Mesenchymal stem cell (in vitro differentiated cells and primary cell): ENCODE data around the gene NT5C3A.
"Not testable (repeated sequence)": the region's sequence is repeated elsewhere in the genome, so short reads cannot be mapped to it uniquely, and the experiment has no call there.

Source experiments
- DNase-seq: peaks from one replicate; pipeline ENCODE4 v3.0.0-alpha.2; 2013
- H2AFZ ChIP-seq: one replicate; pipeline ENCODE4 v1.6.1; 2013; ENCODE audit warnings: low read depth, mild to moderate bottlenecking, control low read depth, inconsistent platforms, low read length, moderate library complexity
- H2AK5ac ChIP-seq: 2 replicates; pipeline ENCODE4 v1.6.1; 2013; ENCODE audit warnings: low read length, moderate library complexity, mild to moderate bottlenecking, inconsistent platforms; ENCODE audit not compliant: severe bottlenecking
- H2BK120ac ChIP-seq: one replicate; pipeline ENCODE4 v1.6.1; 2013; ENCODE audit warnings: low read depth, mild to moderate bottlenecking, inconsistent platforms, low read length, moderate library complexity
- H2BK12ac ChIP-seq, 2 experiments: one replicate each; pipeline ENCODE4 v1.6.1; 2013; ENCODE audit warnings: inconsistent platforms in 2 of 2, low read length in 2 of 2, mild to moderate bottlenecking in 2 of 2, moderate library complexity in 2 of 2, control low read depth in 1 of 2
- H2BK15ac ChIP-seq: one replicate; pipeline ENCODE4 v1.6.1; 2013; ENCODE audit warnings: mild to moderate bottlenecking, low read depth, inconsistent platforms; ENCODE audit not compliant: poor library complexity, severe bottlenecking
- H2BK5ac ChIP-seq: 2 replicates; pipeline ENCODE4 v1.6.1; 2013; ENCODE audit warnings: low read depth, mild to moderate bottlenecking, low read length, control low read depth, inconsistent platforms; ENCODE audit not compliant: poor library complexity, severe bottlenecking
- H3K14ac ChIP-seq, 2 experiments: one replicate each; pipeline ENCODE4 v1.6.1; 2013; ENCODE audit warnings: inconsistent platforms in 2 of 2, low read length in 2 of 2, control low read depth in 1 of 2, mild to moderate bottlenecking in 1 of 2, moderate library complexity in 1 of 2
- H3K18ac ChIP-seq, 2 experiments: one replicate each; pipeline ENCODE4 v1.6.1; 2013; ENCODE audit warnings: inconsistent platforms in 2 of 2, low read length in 2 of 2, control low read depth in 1 of 2, low read depth in 1 of 2, mild to moderate bottlenecking in 1 of 2
- H3K23ac ChIP-seq, 2 experiments: one replicate each; pipeline ENCODE4 v1.6.1; 2013; ENCODE audit warnings: inconsistent platforms in 2 of 2, low read length in 2 of 2, mild to moderate bottlenecking in 2 of 2, moderate library complexity in 2 of 2, control low read depth in 1 of 2
- H3K27ac ChIP-seq: 2 replicates; pipeline ENCODE4 v1.5.1; 2013; ENCODE audit warnings: mild to moderate bottlenecking, moderate library complexity, low read length, control low read depth, inconsistent platforms; ENCODE audit not compliant: poor library complexity, severe bottlenecking
- H3K27me3 ChIP-seq, 2 experiments: 2 replicates each; pipeline versions ENCODE4 v1.6.1 to v1.7.0; 2013; ENCODE audit warnings: low read length in 2 of 2, mild to moderate bottlenecking in 2 of 2, moderate library complexity in 2 of 2, control low read depth in 1 of 2, inconsistent platforms in 1 of 2; ENCODE audit not compliant: control insufficient read depth in 1 of 2, insufficient read depth in 1 of 2
- H3K36me3 ChIP-seq, 2 experiments: 2 replicates each; pipeline versions ENCODE4 v1.6.1 to v1.7.0; 2013; ENCODE audit warnings: low read length in 2 of 2, control low read depth in 1 of 2, inconsistent platforms in 1 of 2, low read depth in 1 of 2, mild to moderate bottlenecking in 1 of 2; ENCODE audit not compliant: insufficient read depth in 2 of 2, control insufficient read depth in 1 of 2
- H3K4ac ChIP-seq, 2 experiments: one replicate each; pipeline ENCODE4 v1.6.1; 2013; ENCODE audit warnings: inconsistent platforms in 2 of 2, low read length in 2 of 2, mild to moderate bottlenecking in 2 of 2, moderate library complexity in 2 of 2, control low read depth in 1 of 2, low read depth in 1 of 2
- H3K4me1 ChIP-seq: 2 replicates; pipeline ENCODE4 v1.6.1; 2013; ENCODE audit warnings: low read depth, low read length, control low read depth; ENCODE audit not compliant: control insufficient read depth, insufficient read depth
- H3K4me2 ChIP-seq: 2 replicates; pipeline ENCODE4 v1.6.1; 2013; ENCODE audit warnings: low read length, mild to moderate bottlenecking, inconsistent platforms; ENCODE audit not compliant: poor library complexity, severe bottlenecking
- H3K4me3 ChIP-seq, 2 experiments: 2 replicates each; pipeline versions ENCODE4 v1.5.1 to v1.7.0; 2013; ENCODE audit warnings: low read length in 2 of 2, mild to moderate bottlenecking in 2 of 2, control low read depth in 1 of 2, low read depth in 1 of 2; ENCODE audit not compliant: insufficient read depth in 1 of 2
- H3K79me1 ChIP-seq: replicated peaks from 2 replicates; pipeline ENCODE4 v1.6.1; 2013; ENCODE audit warnings: mild to moderate bottlenecking, control low read depth, low read length, inconsistent platforms; ENCODE audit not compliant: poor library complexity, severe bottlenecking
- H3K9ac ChIP-seq: 2 replicates; pipeline ENCODE4 v1.7.0; 2013; ENCODE audit warnings: mild to moderate bottlenecking, low read length, moderate library complexity
- H3K9me3 ChIP-seq: 2 replicates; pipeline ENCODE4 v1.7.0; 2013; ENCODE audit warnings: mild to moderate bottlenecking, low read length; ENCODE audit not compliant: control insufficient read depth
- H4K8ac ChIP-seq: one replicate; pipeline ENCODE4 v1.6.1; 2013; ENCODE audit warnings: inconsistent platforms, mild to moderate bottlenecking, low read length, moderate library complexity
- H4K91ac ChIP-seq: one replicate; pipeline ENCODE4 v1.6.1; 2013; ENCODE audit warnings: mild to moderate bottlenecking, low read length, inconsistent platforms
- whole genome bisulfite sequencing: methylation state at CpG from one replicate; pipeline ENCODE4 v1.1.7; 2013; ENCODE audit warnings: mixed read lengths; 5-methylcytosine and 5-hydroxymethylcytosine counted together

Gene NT5C3A

GRCh38 chr7:33005193-33005592 is 57.4 kb downstream of the NT5C3A start:
- H3K9me3 ChIP-seq, H2BK5ac ChIP-seq, H3K4me1 ChIP-seq, H4K91ac ChIP-seq, H3K9ac ChIP-seq, H3K4me3 ChIP-seq, H2AFZ ChIP-seq, H2BK120ac ChIP-seq, H2BK12ac ChIP-seq, H3K14ac ChIP-seq, H3K27ac ChIP-seq, H3K4ac ChIP-seq, H2AK5ac ChIP-seq, H3K4me2 ChIP-seq, H3K18ac ChIP-seq, H3K27me3 ChIP-seq, H4K8ac ChIP-seq, H3K79me1 ChIP-seq, H3K23ac ChIP-seq, DNase-seq, H2BK15ac ChIP-seq: not testable (repeated sequence)
- peaks cover 15 to 32% of the 10 kb centered on the region in 2 experiments for H3K36me3 ChIP-seq
- WGBS, result 96% methylated on average over 7 of the region's 8 CpGs

- not testable (repeated sequence) for H3K79me1 ChIP-seq, H3K9ac ChIP-seq, H2AK5ac ChIP-seq, H3K14ac ChIP-seq, H3K18ac ChIP-seq, H2AFZ ChIP-seq, H2BK15ac ChIP-seq, H3K4me2 ChIP-seq, H4K8ac ChIP-seq, H3K4me1 ChIP-seq, H3K9me3 ChIP-seq, DNase-seq, H2BK5ac ChIP-seq, H3K4me3 ChIP-seq, H3K27ac ChIP-seq, H3K4ac ChIP-seq, H4K91ac ChIP-seq, H2BK120ac ChIP-seq, H3K27me3 ChIP-seq, H2BK12ac ChIP-seq, H3K23ac ChIP-seq
- peaks cover 15 to 32% of the 10 kb centered on the region in 2 experiments for H3K36me3 ChIP-seq
- 83% methylated on average over 9 of the region's 10 CpGs for WGBS
These were observed 58.4 kb downstream of the NT5C3A start for GRCh38 chr7:33004104-33004616.

- not testable (repeated sequence) for H3K4me3 ChIP-seq, H2AFZ ChIP-seq, H3K14ac ChIP-seq, H3K9me3 ChIP-seq, H3K23ac ChIP-seq, H3K79me1 ChIP-seq, H3K18ac ChIP-seq, H3K4me1 ChIP-seq, H2BK12ac ChIP-seq, H2BK15ac ChIP-seq, H2AK5ac ChIP-seq, H3K4me2 ChIP-seq, H3K27me3 ChIP-seq, H3K27ac ChIP-seq, H4K91ac ChIP-seq, H4K8ac ChIP-seq, H3K4ac ChIP-seq, DNase-seq, H3K9ac ChIP-seq, H2BK120ac ChIP-seq, H2BK5ac ChIP-seq
- H3K36me3 ChIP-seq, result peaks cover 15 to 32% of the 10 kb centered on the region in 2 experiments
These were observed 59.5 kb downstream of the NT5C3A start for GRCh38 chr7:33003111-33003510.

- not testable (repeated sequence) for H2BK5ac ChIP-seq, H3K27me3 ChIP-seq, H3K4me1 ChIP-seq, H3K18ac ChIP-seq, H2BK15ac ChIP-seq, DNase-seq, H2BK12ac ChIP-seq, H3K9me3 ChIP-seq, H3K79me1 ChIP-seq, H4K91ac ChIP-seq, H3K27ac ChIP-seq, H3K14ac ChIP-seq, H2AK5ac ChIP-seq, H3K4me3 ChIP-seq, H3K4me2 ChIP-seq, H3K9ac ChIP-seq, H3K23ac ChIP-seq, H2BK120ac ChIP-seq, H4K8ac ChIP-seq, H2AFZ ChIP-seq, H3K4ac ChIP-seq
- whole genome bisulfite sequencing, result 88% methylated on average over 3 of the region's 4 CpGs
- H3K36me3 ChIP-seq, result peaks cover 11 to 17% of the 10 kb centered on the region in 2 experiments
These were observed 63.2 kb downstream of the NT5C3A start for GRCh38 chr7:32999380-32999779.
